HepG2 (cell line): ENCODE results near the gene FAM222A. TPM values are rescaled to one million over a fixed set of nuclear protein-coding genes. Genes with fewer than 3 reads are reported as not detected.

Experiments used
- ATM ChIP-seq: fragments of 450-650 bp; IDR thresholded peaks from 2 replicates; pipeline ENCODE4 v1.7.1; 2017; ENCODE audit warnings: mild to moderate bottlenecking, borderline replicate concordance
- DNMT1 ChIP-seq: sonication (generic); formaldehyde crosslinking; IDR thresholded peaks from 2 replicates; pipeline ENCODE4 v1.5.1; 2020; ENCODE audit warnings: mild to moderate bottlenecking, missing genetic modification reagents
- E2F1 ChIP-seq: sonication (generic); formaldehyde crosslinking; IDR thresholded peaks from 2 replicates; pipeline ENCODE4 v1.5.0; 2020; ENCODE audit warnings: missing genetic modification reagents
- ESRRA ChIP-seq: sonication (generic); formaldehyde crosslinking; IDR thresholded peaks from 2 replicates; pipeline ENCODE4 v1.5.1; 2020; ENCODE audit warnings: mild to moderate bottlenecking, low read depth, missing genetic modification reagents
- KDM3A ChIP-seq: IDR thresholded peaks from 2 replicates; pipeline ENCODE4 v1.6.1; 2018; ENCODE audit warnings: low read depth, missing compliant biosample characterization
- KDM4B ChIP-seq: sonication (generic); formaldehyde crosslinking; IDR thresholded peaks from 2 replicates; pipeline ENCODE4 v1.4.0; 2020; ENCODE audit warnings: missing genetic modification reagents
- MIER3 ChIP-seq: IDR thresholded peaks from 2 replicates; pipeline ENCODE4 v1.6.1; 2016; ENCODE audit warnings: missing compliant biosample characterization, borderline replicate concordance
- NPAS2 ChIP-seq: sonication (generic); formaldehyde crosslinking; IDR thresholded peaks from 2 replicates; pipeline ENCODE4 v1.8.0; 2022; ENCODE audit warnings: mild to moderate bottlenecking, missing genetic modification reagents, borderline replicate concordance
- PHF8 ChIP-seq: sonication (generic); formaldehyde crosslinking; IDR thresholded peaks from 2 replicates; pipeline ENCODE4 v1.5.0; 2020; ENCODE audit warnings: missing genetic modification reagents
- TBL1XR1 ChIP-seq: fragments of 150-350 bp; IDR thresholded peaks from 2 replicates; pipeline ENCODE4 v1.6.1; 2014; ENCODE audit warnings: borderline replicate concordance, low read length; ENCODE audit not compliant: partially characterized antibody
- XBP1 ChIP-seq: sonication (generic); formaldehyde crosslinking; IDR thresholded peaks from 2 replicates; pipeline ENCODE4 v1.5.0; 2020; ENCODE audit warnings: missing genetic modification reagents
- ZNF333 ChIP-seq: sonication (generic); formaldehyde crosslinking; IDR thresholded peaks from 2 replicates; pipeline ENCODE4 v1.4.0; 2020; ENCODE audit warnings: mild to moderate bottlenecking, missing genetic modification reagents, borderline replicate concordance
- ZNF468 ChIP-seq: sonication (generic); formaldehyde crosslinking; IDR thresholded peaks from 2 replicates; pipeline ENCODE4 v1.8.0; 2022; ENCODE audit warnings: mild to moderate bottlenecking, moderate library complexity, missing genetic modification reagents
- ZNF530 ChIP-seq: sonication (generic); formaldehyde crosslinking; IDR thresholded peaks from 2 replicates; pipeline ENCODE4 v1.5.0; 2020; ENCODE audit warnings: low read depth, mild to moderate bottlenecking, missing genetic modification reagents
- ZNF543 ChIP-seq: sonication (generic); formaldehyde crosslinking; IDR thresholded peaks from 2 replicates; pipeline ENCODE4 v1.4.0; 2020; ENCODE audit warnings: mild to moderate bottlenecking, missing genetic modification reagents
- ZNF569 ChIP-seq: sonication (generic); formaldehyde crosslinking; IDR thresholded peaks from 2 replicates; pipeline ENCODE4 v1.5.0; 2020; ENCODE audit warnings: mild to moderate bottlenecking, missing genetic modification reagents, moderate library complexity, borderline replicate concordance
- ZNF678 ChIP-seq: sonication (generic); formaldehyde crosslinking; IDR thresholded peaks from 2 replicates; pipeline ENCODE4 v1.4.0; 2020; ENCODE audit warnings: mild to moderate bottlenecking, missing genetic modification reagents
- ZNF709 ChIP-seq: sonication (generic); formaldehyde crosslinking; IDR thresholded peaks from 2 replicates; pipeline ENCODE4 v1.5.0; 2020; ENCODE audit warnings: mild to moderate bottlenecking, missing genetic modification reagents
- polyA plus RNA-seq, 8 experiments: library from polyadenylated mRNA; depleted of rRNA in 3 of 8; stranded (reverse) in 7 of 8; unstranded in 1 of 8; fragments of >200 nt; fragmentation: Illumina TruSeq in 4 of 8; extraction: Trizol in 4 of 8; gene quantifications; 2 replicates each; pipeline versions ENCODE4 v1.2.1 to v1.2.3, GENCODE V29; 2011 to 2016; ENCODE audit warnings: low read depth in 4 of 8, missing spikeins in 1 of 8, mixed read lengths in 1 of 8; ENCODE audit not compliant: insufficient read depth in 1 of 8
- total RNA-seq, 5 experiments: library from RNA; depleted of rRNA; stranded (reverse); fragments of >200 nt; fragmentation: Illumina TruSeq; extraction: Trizol; gene quantifications; 2 replicates each; pipeline ENCODE4 v1.2.3, GENCODE V29; 2016; ENCODE audit warnings: low read depth in 1 of 5
- TF ChIP-seq, protein P1 (sequence below): sonication (generic); formaldehyde crosslinking; IDR thresholded peaks from 2 replicates; pipeline ENCODE4 v1.4.0; 2020; ENCODE audit warnings: missing genetic modification reagents, borderline replicate concordance
- TF ChIP-seq, protein P2 (sequence below): sonication (generic); formaldehyde crosslinking; IDR thresholded peaks from 2 replicates; pipeline ENCODE4 v1.9.0; 2021; ENCODE audit warnings: missing genetic modification reagents, borderline replicate concordance

Gene FAM222A
- total and polyA plus RNA-seq, 2 of the 13 experiments (the other 11 are each of a cell fraction or from before 2014, with no cell fraction given), result 2.7 to 9.6 TPM

DNA sequence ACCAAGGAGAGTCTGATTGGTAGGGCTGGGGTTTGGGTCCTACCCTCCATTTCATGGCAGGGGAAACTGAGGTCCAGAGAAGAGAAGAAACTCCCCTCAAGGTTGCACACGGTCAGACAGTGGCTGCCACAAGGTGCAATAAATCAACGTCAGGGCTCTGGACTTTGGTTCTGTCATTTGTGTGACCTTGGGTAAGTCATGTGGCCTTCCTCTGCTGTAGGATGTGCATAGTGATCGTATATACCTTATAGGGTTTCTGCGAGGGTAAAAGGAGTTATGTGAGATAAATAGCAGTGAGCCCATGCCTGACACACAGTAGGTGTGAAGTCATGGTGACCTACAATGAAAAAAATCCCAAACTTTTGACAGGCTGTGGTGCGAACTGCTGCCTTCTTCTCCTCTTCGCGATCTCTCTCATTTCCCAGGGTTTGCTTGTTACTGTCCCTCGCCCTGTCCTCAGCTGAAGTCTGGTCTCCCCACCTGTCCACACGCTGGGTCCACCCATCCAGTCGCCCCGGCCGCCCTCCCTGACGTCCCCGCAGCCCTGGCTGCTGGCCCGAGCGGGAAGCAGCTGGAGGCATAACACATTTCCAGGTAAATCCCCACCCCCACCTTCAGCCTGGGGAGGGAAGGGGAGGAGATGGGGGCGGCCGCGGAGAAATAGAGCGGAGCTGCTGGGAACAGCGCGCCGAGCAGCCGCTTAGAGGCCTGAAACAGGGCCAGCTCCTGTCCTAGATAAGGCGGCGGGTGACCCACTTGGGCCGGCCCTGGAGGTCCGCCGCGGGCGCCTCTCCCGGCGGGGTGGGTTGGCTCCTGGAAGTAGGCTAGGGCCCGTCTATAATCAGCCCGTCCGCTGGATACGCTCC lies 1.8 kb upstream of the FAM222A start (continued):
- TF ChIP-seq E2F1 (CRISPR knock-in tag), result 0 out of 2 replicates have a peak, but pooled peaks have one; percentile 34
- TF ChIP-seq MIER3, result no peak
- TF ChIP-seq ESRRA, result peak; percentile 88; the same call in 1 of the 2 replicates
- TF ChIP-seq KDM4B, result no peak
- TF ChIP-seq ZNF333 (CRISPR knock-in tag), result no peak
- TF ChIP-seq ATM, result no peak
- TF ChIP-seq, protein P1, sequence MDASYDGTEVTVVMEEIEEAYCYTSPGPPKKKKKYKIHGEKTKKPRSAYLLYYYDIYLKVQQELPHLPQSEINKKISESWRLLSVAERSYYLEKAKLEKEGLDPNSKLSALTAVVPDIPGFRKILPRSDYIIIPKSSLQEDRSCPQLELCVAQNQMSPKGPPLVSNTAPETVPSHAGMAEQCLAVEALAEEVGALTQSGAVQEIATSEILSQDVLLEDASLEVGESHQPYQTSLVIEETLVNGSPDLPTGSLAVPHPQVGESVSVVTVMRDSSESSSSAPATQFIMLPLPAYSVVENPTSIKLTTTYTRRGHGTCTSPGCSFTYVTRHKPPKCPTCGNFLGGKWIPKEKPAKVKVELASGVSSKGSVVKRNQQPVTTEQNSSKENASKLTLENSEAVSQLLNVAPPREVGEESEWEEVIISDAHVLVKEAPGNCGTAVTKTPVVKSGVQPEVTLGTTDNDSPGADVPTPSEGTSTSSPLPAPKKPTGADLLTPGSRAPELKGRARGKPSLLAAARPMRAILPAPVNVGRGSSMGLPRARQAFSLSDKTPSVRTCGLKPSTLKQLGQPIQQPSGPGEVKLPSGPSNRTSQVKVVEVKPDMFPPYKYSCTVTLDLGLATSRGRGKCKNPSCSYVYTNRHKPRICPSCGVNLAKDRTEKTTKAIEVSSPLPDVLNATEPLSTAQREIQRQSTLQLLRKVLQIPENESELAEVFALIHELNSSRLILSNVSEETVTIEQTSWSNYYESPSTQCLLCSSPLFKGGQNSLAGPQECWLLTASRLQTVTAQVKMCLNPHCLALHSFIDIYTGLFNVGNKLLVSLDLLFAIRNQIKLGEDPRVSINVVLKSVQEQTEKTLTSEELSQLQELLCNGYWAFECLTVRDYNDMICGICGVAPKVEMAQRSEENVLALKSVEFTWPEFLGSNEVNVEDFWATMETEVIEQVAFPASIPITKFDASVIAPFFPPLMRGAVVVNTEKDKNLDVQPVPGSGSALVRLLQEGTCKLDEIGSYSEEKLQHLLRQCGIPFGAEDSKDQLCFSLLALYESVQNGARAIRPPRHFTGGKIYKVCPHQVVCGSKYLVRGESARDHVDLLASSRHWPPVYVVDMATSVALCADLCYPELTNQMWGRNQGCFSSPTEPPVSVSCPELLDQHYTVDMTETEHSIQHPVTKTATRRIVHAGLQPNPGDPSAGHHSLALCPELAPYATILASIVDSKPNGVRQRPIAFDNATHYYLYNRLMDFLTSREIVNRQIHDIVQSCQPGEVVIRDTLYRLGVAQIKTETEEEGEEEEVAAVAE (CRISPR knock-in tag), result no peak
- no peak for TF ChIP-seq NPAS2
- TF ChIP-seq ZNF678, result no peak
- no peak for TF ChIP-seq PHF8
- no peak for TF ChIP-seq DNMT1
- TF ChIP-seq ZNF468 (CRISPR knock-in tag), result no peak
- no peak for TF ChIP-seq TBL1XR1
- no peak for TF ChIP-seq ZNF530 (CRISPR knock-in tag)
- no peak for TF ChIP-seq KDM3A (CRISPR knock-in tag)
- TF ChIP-seq, protein P2, sequence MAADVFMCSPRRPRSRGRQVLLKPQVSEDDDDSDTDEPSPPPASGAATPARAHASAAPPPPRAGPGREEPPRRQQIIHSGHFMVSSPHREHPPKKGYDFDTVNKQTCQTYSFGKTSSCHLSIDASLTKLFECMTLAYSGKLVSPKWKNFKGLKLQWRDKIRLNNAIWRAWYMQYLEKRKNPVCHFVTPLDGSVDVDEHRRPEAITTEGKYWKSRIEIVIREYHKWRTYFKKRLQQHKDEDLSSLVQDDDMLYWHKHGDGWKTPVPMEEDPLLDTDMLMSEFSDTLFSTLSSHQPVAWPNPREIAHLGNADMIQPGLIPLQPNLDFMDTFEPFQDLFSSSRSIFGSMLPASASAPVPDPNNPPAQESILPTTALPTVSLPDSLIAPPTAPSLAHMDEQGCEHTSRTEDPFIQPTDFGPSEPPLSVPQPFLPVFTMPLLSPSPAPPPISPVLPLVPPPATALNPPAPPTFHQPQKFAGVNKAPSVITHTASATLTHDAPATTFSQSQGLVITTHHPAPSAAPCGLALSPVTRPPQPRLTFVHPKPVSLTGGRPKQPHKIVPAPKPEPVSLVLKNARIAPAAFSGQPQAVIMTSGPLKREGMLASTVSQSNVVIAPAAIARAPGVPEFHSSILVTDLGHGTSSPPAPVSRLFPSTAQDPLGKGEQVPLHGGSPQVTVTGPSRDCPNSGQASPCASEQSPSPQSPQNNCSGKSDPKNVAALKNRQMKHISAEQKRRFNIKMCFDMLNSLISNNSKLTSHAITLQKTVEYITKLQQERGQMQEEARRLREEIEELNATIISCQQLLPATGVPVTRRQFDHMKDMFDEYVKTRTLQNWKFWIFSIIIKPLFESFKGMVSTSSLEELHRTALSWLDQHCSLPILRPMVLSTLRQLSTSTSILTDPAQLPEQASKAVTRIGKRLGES, result no peak
- TF ChIP-seq ZNF709 (CRISPR knock-in tag), result no peak
- TF ChIP-seq ZNF569 (CRISPR knock-in tag), result no peak
- TF ChIP-seq XBP1 (CRISPR knock-in tag), result no peak
- no peak for TF ChIP-seq ZNF543 (CRISPR knock-in tag)
